Esophagus (tissue), 2 donors: ENCODE data around the gene CUBN. TPM values are rescaled to one million over a fixed set of nuclear protein-coding genes. Genes with fewer than 3 reads are reported as not detected.

ENCODE experiments used
- H3K27ac ChIP-seq, 2 donors: one replicate each; pipeline ENCODE4 v1.5.1; 2013; ENCODE audit warnings: low read depth in 2 of 2, mild to moderate bottlenecking in 2 of 2, inconsistent platforms in 1 of 2, low read length in 1 of 2, moderate library complexity in 1 of 2
- H3K27me3 ChIP-seq, 2 donors: one replicate each; pipeline ENCODE4 v1.6.1; 2013; ENCODE audit warnings: low read length in 2 of 2, control low read depth in 1 of 2, mild to moderate bottlenecking in 1 of 2; ENCODE audit not compliant: insufficient read depth in 2 of 2, control insufficient read depth in 1 of 2
- H3K36me3 ChIP-seq, 2 donors: one replicate each; pipeline ENCODE4 v1.6.1; 2013; ENCODE audit warnings: low read length in 1 of 2; ENCODE audit not compliant: control insufficient read depth in 2 of 2, insufficient read depth in 2 of 2
- H3K4me1 ChIP-seq, 2 donors: one replicate each; pipeline ENCODE4 v1.6.1; 2013; ENCODE audit warnings: low read length in 1 of 2; ENCODE audit not compliant: control insufficient read depth in 2 of 2, insufficient read depth in 2 of 2
- H3K4me3 ChIP-seq, 2 donors: one replicate each; pipeline ENCODE4 v1.5.1; 2013; ENCODE audit warnings: low read length in 2 of 2, mild to moderate bottlenecking in 2 of 2, low read depth in 1 of 2, moderate library complexity in 1 of 2
- H3K9me3 ChIP-seq, 2 donors: one replicate each; pipeline ENCODE4 v1.6.1; 2013; ENCODE audit warnings: mild to moderate bottlenecking in 2 of 2, low read depth in 1 of 2, low read length in 1 of 2, moderate library complexity in 1 of 2; ENCODE audit not compliant: control insufficient read depth in 2 of 2, insufficient read depth in 1 of 2
- WGBS, 2 donors: extraction: QIAGEN DNeasy Blood & Tissue Kit; methylation state at CpG; one replicate each; pipeline ENCODE4 v1.1.7; 2013; 5-methylcytosine and 5-hydroxymethylcytosine counted together
- polyA plus RNA-seq, 2 donors: library from polyadenylated mRNA; stranded (reverse); fragments of 200-250 nt; gene quantifications; one replicate each; pipeline ENCODE4 v1.2.3, GENCODE V29; 2013
- donor health status: healthy with polysubstance abuse.
- donor health status: Bipolar disorder and iron deficiency.

The CUBN gene
- polyA plus RNA-seq, 2 donors = 0.16 to 0.22 TPM

GRCh38 chr10:16909961-16910792 lies 219.4 kb downstream of the CUBN start:
- Histone ChIP-seq H3K27ac (no peak overlapping the region), H3K4me1 (no peaks in the 10 kb centered on the region), H3K36me3 (no peaks in the 10 kb centered on the region), H3K27me3 (no peaks in the 10 kb centered on the region), H3K4me3 (no peak overlapping the region), H3K9me3 (no peaks in the 10 kb centered on the region)
- 66 to 70% methylated on average over 4 of the region's 4 CpGs for WGBS, 2 donors

GRCh38 chr10:16909271-16909767 lies 220.3 kb downstream of the CUBN start:
- Histone ChIP-seq H3K27ac (no peak overlapping the region), H3K4me3 (no peak overlapping the region), H3K27me3 (no peaks in the 10 kb centered on the region), H3K4me1 (no peaks in the 10 kb centered on the region), H3K36me3 (no peaks in the 10 kb centered on the region), H3K9me3 (no peaks in the 10 kb centered on the region)
- 71 to 80% methylated on average over 1 of the region's 1 CpG for WGBS, 2 donors

- no peaks in the 10 kb centered on the region for H3K27me3 ChIP-seq
- H3K36me3 ChIP-seq = no peaks in the 10 kb centered on the region
- 71 to 75% methylated on average over 2 of the region's 2 CpGs for WGBS, 2 donors
- no peak overlapping the region for H3K4me3 ChIP-seq
- no peaks in the 10 kb centered on the region for H3K4me1 ChIP-seq
- no peaks in the 10 kb centered on the region for H3K9me3 ChIP-seq
- H3K27ac ChIP-seq = no peak overlapping the region
Measured at GRCh38 chr10:16907687-16908086, 221.9 kb downstream of the CUBN start.

GRCh38 chr10:16905320-16905719 lies 224.3 kb downstream of the CUBN start:
- WGBS, 2 donors = 89% methylated on average over 8 of the region's 8 CpGs
- no peak overlapping the region for H3K4me3 ChIP-seq
- no peaks in the 10 kb centered on the region for H3K9me3 ChIP-seq
- H3K27me3 ChIP-seq = no peaks in the 10 kb centered on the region
- no peaks in the 10 kb centered on the region for H3K36me3 ChIP-seq
- no peaks in the 10 kb centered on the region for H3K4me1 ChIP-seq
- H3K27ac ChIP-seq = no peak overlapping the region

GRCh38 chr10:16904639-16905061 lies 225.0 kb downstream of the CUBN start:
- Histone ChIP-seq H3K9me3 (no peaks in the 10 kb centered on the region), H3K4me1 (no peaks in the 10 kb centered on the region), H3K27ac (no peak overlapping the region), H3K27me3 (no peaks in the 10 kb centered on the region), H3K36me3 (no peaks in the 10 kb centered on the region), H3K4me3 (no peak overlapping the region)
- WGBS, 2 donors = 70 to 73% methylated on average over 4 of the region's 4 CpGs

GRCh38 chr10:16904049-16904448 lies 225.6 kb downstream of the CUBN start:
- H3K9me3 ChIP-seq = no peaks in the 10 kb centered on the region
- H3K36me3 ChIP-seq = no peaks in the 10 kb centered on the region
- H3K27ac ChIP-seq = no peak overlapping the region
- no peaks in the 10 kb centered on the region for H3K27me3 ChIP-seq
- H3K4me3 ChIP-seq = no peak overlapping the region
- no peaks in the 10 kb centered on the region for H3K4me1 ChIP-seq

GRCh38 chr10:16902606-16903005 lies 227.0 kb downstream of the CUBN start:
- Histone ChIP-seq H3K36me3 (no peaks in the 10 kb centered on the region), H3K27ac (no peak overlapping the region), H3K9me3 (no peaks in the 10 kb centered on the region), H3K27me3 (no peaks in the 10 kb centered on the region), H3K4me1 (no peaks in the 10 kb centered on the region), H3K4me3 (no peak overlapping the region)
- WGBS, 2 donors = 74 to 82% methylated on average over 1 of the region's 1 CpG

- H3K36me3 ChIP-seq = no peaks in the 10 kb centered on the region
- H3K9me3 ChIP-seq = peaks cover 0 to 2% of the 10 kb centered on the region in 2 donors
- no peak overlapping the region for H3K27ac ChIP-seq
- H3K4me3 ChIP-seq = no peak overlapping the region
- H3K27me3 ChIP-seq = no peaks in the 10 kb centered on the region
- H3K4me1 ChIP-seq = no peaks in the 10 kb centered on the region
- WGBS, 2 donors = 48 to 50% methylated on average over 2 of the region's 2 CpGs
Measured at GRCh38 chr10:16901106-16901505, 228.5 kb downstream of the CUBN start.

GRCh38 chr10:16896993-16897392 lies 232.6 kb downstream of the CUBN start:
- 78 to 82% methylated on average over 3 of the region's 3 CpGs for WGBS, 2 donors
- H3K27ac ChIP-seq = no peak overlapping the region
- H3K9me3 ChIP-seq = peaks cover 0 to 2% of the 10 kb centered on the region in 2 donors
- H3K36me3 ChIP-seq = no peaks in the 10 kb centered on the region
- H3K27me3 ChIP-seq = no peaks in the 10 kb centered on the region
- H3K4me1 ChIP-seq = no peaks in the 10 kb centered on the region
- no peak overlapping the region for H3K4me3 ChIP-seq

- Histone ChIP-seq H3K4me3 (no peak overlapping the region), H3K27ac (no peak overlapping the region), H3K4me1 (no peaks in the 10 kb centered on the region), H3K36me3 (no peaks in the 10 kb centered on the region), H3K27me3 (no peaks in the 10 kb centered on the region), H3K9me3 (peaks cover 0 to 2% of the 10 kb centered on the region in 2 donors)
- WGBS, 2 donors = 32 to 41% methylated on average over 1 of the region's 1 CpG
Measured at GRCh38 chr10:16894821-16895220, 234.8 kb downstream of the CUBN start.
